Measurements from ENCODE around the gene GTPBP6.
"Not testable (repeated sequence)": the region's sequence is repeated elsewhere in the genome, so short reads cannot be mapped to it uniquely, and the experiment has no call there.

GTPBP6 gene

DNA sequence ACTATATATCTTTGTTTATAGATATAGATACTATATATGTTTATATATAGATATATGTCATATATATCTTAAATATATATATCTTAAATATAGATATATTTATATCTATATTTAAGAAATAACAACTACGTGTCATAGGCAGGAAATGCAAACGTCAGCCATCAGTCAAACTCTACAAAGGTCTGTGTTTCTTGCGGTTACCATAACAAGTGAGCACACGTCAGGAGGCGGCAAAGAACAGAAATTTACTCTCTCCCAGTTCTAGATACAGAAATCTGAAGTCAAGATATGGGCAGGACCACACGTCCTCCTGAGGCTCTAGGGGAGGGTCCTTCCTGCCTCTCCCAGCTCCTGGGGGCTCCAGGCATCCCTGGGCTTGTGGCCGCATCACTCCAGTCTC lies 30.9 kb downstream of the GTPBP6 start:
- no peak for DNase-seq (ENCODE audit: extremely low read depth, low read depth)
- TF ChIP-seq, protein P1, sequence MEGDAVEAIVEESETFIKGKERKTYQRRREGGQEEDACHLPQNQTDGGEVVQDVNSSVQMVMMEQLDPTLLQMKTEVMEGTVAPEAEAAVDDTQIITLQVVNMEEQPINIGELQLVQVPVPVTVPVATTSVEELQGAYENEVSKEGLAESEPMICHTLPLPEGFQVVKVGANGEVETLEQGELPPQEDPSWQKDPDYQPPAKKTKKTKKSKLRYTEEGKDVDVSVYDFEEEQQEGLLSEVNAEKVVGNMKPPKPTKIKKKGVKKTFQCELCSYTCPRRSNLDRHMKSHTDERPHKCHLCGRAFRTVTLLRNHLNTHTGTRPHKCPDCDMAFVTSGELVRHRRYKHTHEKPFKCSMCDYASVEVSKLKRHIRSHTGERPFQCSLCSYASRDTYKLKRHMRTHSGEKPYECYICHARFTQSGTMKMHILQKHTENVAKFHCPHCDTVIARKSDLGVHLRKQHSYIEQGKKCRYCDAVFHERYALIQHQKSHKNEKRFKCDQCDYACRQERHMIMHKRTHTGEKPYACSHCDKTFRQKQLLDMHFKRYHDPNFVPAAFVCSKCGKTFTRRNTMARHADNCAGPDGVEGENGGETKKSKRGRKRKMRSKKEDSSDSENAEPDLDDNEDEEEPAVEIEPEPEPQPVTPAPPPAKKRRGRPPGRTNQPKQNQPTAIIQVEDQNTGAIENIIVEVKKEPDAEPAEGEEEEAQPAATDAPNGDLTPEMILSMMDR (IDR thresholded peaks at IDR 0.05; ENCODE audit: low read depth, low read length): no peak

DNA sequence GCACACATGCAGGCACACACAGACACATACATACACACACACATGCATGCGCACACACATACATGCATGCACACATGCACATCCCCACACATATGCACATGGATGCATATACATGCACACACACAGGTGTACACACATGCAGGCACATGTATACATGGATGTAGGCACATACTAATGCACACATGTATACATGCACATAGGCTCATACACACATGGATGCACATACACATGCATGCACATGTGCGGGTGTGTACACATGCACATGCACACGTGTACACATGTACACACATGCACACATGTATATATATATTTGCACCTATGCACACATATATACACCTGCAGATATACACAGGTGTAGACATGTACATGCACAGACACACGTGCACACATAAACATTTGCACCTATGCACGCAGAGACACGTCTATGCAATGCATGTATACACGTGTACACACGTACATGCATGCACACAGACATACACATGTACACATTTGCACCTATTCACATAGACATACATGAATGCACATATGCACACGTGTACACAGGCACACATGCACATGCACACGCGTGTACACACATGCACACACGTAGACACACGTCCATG lies 33.4 kb downstream of the GTPBP6 start:
- TF ChIP-seq, protein P1 (IDR thresholded peaks at IDR 0.05; ENCODE audit: low read depth, low read length): no peak
- DNase-seq (ENCODE audit: extremely low read depth, low read depth): no peak

DNA sequence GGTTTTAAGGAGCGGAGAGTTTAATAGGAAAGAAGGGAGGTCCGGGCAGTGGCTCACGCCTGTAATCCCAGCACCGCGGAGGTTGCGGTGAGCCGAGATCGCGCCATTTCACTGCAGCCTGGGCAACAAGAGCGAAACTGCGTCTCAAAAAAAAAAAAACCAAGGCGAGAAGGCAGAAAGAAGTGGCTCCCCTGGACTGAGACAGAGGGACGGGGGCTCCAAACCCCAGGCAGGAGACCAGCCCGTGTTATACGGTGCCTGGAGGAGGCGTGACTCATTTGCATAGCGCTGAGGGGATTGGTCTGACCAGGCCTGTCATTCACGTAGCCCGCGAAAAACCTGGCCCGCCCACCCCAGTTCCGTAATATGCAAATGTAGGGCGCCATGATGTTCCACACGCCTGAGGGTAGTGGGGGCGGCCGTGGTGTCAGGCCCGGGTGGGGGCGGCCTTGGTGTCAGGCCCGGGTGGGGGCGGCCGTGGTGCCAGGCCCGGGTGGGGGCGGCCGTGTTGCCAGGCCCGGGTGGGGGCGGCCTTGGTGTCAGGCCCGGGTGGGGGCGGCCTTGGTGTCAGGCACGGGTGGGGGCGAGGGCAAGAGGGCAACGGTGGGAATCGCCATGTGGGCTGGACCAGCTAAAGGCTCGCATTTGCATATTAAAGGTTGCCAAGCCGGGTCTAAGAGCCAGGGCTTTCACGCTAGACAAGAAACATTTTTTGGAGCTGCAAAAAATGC lies 35.3 kb downstream of the GTPBP6 start:
- TF ChIP-seq, protein P1 (IDR thresholded peaks at IDR 0.05; ENCODE audit: low read depth, low read length): no peak

DNA sequence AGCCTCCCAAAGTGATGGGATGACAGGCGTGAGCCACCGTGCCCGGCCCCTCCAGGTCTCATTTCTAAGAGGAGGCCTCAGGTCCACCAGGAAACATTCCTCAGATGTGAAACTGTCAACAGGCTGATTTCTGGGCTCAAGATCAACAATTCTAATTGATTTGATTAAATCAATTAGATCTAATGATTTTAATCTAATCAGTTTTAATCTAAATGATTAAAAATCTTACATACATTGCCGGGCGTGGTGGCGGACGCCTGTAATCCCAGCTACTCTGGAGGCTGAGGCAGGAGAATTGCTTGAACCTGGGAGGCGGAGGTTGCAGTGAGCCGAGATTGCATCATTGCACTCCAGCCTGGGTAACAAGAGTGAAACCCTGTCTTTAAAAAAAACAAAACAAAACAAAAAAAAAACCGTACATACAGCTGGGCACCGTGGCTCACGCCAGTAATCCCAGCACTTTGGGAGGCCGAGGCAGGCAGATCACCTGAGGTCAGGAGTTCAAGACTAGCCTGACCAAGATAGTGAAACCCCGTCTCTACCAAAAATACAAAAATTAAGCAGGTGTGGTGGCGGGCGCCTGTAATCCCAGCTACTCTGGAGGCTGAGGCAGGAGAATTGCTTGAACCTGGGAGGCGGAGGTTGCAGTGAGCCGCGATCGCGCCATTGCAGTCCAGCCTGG lies 36.5 kb downstream of the GTPBP6 start:
- DNase-seq (ENCODE audit: extremely low read depth, low read depth): not testable (repeated sequence)

More for the DNA sequence above, 35.3 kb downstream of the GTPBP6 start:
- peak; percentile 45 for DNase-seq (ENCODE audit: extremely low read depth, low read depth)

DNA sequence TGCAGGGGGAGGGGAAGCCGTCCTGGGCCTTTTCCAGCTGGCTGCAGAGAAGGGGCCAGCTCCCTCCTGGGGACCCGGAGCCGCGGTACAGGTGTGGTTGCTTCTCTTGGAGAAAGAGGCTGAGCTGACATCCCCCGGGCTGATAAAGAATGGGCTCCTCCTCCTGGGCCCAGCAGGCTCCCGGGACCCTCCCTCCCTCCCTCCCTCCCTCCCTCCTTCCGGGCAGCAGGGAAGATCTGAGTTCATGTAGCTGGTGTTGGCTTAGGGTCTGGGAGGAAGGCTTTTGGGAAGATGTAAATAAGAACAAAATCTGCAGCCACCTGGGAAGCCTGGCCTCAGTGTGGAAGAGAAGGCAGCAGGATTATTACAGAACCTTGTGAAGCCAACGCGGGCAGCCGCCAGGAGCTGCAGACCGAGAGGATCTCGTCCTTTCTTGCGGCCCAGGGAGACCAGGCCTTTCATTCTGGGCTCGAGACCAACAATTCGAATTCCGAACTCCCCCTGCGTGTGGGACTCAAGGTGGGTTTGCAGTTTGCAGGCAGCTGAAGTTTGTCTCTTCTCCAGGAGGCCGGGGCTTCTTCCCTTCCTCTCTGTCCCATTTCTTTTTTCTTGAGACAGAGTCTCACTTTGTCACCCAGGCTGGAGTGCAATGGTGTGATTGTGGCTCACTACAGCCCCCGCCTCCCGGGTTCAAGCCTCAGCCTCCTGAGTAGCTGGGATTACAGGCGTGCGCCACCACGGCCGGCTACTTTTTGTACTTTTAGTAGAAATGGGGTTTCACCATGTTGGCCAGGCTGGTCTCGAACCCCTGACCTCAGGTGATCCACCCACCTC lies 37.2 kb downstream of the GTPBP6 start, which contains the start of gene PLCXD1:
Gene PLCXD1, plus strand, starts transcription at position 216 of the 834 bp plus-strand sequence. CDS start 2,807 bp downstream, outside the sequence.
- DNase-seq (ENCODE audit: extremely low read depth, low read depth): no peak
- TF ChIP-seq, protein P1 (IDR thresholded peaks at IDR 0.05; ENCODE audit: low read depth, low read length): no peak

DNA sequence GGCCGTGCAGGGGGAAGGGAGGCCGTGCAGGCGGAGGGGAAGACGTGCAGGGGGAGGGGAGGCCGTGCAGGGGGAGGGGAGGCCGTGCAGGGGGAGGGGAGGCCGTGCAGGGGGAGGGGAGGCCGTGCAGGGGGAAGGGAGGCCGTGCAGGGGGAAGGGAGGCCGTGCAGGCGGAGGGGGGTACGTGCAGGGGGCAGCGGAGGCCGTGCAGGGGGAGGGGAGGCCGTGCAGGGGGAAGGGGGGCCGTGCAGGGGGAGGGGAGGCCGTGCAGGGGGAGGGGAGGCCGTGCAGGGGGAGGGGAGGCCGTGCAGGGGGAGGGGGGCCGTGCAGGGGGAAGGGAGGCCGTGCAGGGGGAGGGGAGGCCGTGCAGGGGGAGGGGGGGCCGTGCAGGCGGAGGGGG lies 37.9 kb downstream of the GTPBP6 start:
- DNase-seq (ENCODE audit: extremely low read depth, low read depth): not testable (repeated sequence)

DNA sequence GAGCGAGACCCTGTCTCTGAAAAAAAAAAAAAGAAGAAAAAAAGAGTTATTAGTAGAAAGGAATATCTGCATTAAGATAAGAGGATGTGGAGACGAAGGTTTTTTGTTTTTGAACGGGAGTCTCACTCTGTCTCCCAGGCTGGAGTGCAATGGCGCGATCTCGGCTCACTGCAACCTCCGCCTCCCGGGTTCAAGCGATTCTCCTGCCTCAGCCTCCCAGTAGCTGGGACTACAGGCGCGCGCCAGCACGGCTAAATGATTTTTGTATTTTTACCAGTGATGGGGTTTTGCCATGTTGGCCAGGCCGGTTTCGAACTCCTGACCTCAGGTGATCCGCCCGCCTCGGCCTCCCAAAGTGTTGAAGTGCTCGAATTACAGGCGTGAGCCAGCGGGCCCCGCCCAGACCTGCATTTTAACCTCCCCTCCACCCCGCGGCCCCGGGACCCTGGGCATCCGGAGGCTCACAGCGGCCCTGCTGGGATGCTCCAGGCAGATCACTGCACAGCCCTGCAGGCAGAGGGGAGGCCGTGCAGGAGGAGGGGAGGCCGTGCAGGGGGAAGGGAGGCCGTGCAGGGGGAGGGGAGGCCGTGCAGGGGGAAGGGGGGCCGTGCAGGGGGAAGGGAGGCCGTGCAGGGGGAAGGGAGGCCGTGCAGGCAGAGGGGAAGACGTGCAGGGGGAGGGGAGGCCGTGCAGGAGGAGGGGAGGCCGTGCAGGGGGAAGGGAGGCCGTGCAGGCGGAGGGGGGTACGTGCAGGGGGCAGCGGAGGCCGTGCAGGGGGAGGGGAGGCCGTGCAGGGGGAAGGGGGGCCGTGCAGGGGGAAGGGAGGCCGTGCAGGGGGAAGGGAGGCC lies 38.6 kb downstream of the GTPBP6 start:
- DNase-seq (ENCODE audit: extremely low read depth, low read depth): not testable (repeated sequence)

DNA sequence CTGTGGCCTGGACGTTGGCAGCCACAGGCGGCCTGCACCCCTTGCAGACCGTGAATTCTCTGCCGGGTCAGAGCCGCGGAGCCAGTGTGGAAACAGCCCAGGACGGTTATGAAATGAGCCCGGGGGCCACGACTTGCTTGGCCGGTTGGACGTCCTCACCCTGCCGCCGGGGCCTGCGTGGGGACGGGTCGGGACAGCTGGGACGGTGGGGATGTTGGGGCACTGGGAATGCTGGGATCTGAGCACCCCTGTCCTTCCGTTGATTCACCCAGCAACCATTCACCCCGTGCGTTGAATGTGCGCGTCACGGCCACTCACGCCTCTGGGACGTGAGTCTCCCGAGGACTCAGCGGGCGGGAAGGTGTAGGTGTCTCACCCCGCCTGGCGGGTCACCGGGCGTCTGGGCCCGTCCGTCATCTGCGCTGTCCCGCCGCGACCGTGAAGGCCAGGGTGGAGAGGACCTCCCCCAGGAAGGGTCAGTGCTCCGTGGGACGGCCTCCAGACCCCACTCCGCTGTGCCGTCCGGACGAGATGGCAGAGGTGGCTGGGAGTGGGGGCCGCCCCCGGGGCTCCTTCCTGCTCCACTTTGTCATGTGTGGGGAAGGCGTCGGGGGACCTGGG lies 41.9 kb downstream of the GTPBP6 start:
- no peak for DNase-seq (ENCODE audit: extremely low read depth, low read depth)
- TF ChIP-seq, protein P1 (IDR thresholded peaks at IDR 0.05; ENCODE audit: low read depth, low read length): no peak
